Inferior parietal cortex (tissue), 1 donor: ENCODE results near the gene CCDC144A.
"Not testable (repeated sequence)": the region's sequence is repeated elsewhere in the genome, so short reads cannot be mapped to it uniquely, and the experiment has no call there.

Experiments
- DNase-seq: peaks from one replicate; pipeline ENCODE4 v3.0.0-alpha.2; 2016; ENCODE audit errors: extremely low spot score

CCDC144A gene

DNA sequence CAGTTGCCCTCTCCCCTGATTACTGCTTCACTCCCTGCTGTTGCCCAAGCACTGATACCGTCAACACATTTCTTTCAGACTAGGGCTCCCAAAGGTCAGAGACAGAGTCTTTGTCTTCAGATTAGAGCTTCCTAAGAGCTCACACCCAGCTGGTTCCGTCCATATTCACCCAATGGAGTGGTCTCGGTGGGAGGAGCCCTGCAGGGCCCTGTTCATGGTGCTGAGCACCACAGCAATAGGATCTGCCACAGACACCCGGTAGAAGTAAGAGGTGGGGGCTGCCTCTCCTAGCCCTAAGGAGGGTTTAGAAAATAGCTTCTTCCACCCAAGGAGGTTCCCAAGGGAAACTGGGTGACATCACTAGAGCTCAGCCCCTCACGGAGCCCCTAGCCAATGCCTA lies 128.3 kb downstream of the CCDC144A start:
- no peak for DNase-seq

DNA sequence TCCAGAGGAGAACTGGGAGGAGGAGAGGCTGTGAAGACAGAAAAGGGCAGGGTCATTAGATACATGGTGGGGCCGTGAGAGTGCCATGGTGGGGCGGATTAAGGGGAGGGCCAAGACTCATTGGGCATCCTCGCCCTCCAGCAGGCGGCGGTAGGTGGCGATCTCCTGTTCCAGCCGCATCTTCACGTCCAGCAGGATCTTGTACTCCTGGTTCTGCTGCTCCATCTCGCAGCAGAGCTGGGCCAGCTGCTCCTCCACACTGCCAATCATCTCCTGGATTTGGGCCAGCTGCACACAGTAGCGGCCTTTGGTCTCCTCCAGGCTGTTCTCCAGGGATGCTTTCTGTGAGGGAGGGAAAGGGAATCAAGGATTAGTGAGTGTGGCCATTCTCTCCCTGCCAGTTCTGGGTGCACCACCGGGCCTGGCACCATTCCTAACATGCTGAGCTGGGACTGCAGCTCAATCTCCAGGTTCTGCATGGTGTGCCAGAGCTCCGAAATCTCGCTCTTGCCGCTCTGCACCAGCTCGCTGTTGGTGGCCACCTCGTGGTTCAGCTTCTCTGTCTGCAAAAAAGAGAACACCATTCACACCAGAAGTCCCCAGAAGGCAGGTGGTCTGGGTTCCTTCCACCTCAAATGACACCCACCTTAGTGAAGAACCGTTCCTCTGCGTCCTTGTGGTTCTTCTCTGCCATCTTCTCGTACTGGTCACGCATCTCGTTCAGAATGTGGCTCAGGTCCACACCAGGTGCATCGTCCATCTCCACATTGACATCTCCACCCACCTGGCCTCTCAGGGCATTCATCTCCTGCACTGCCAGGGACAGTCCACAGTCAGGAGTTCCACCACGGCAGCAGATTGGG lies 129.0 kb downstream of the CCDC144A start:
- DNase-seq, result no peak

DNA sequence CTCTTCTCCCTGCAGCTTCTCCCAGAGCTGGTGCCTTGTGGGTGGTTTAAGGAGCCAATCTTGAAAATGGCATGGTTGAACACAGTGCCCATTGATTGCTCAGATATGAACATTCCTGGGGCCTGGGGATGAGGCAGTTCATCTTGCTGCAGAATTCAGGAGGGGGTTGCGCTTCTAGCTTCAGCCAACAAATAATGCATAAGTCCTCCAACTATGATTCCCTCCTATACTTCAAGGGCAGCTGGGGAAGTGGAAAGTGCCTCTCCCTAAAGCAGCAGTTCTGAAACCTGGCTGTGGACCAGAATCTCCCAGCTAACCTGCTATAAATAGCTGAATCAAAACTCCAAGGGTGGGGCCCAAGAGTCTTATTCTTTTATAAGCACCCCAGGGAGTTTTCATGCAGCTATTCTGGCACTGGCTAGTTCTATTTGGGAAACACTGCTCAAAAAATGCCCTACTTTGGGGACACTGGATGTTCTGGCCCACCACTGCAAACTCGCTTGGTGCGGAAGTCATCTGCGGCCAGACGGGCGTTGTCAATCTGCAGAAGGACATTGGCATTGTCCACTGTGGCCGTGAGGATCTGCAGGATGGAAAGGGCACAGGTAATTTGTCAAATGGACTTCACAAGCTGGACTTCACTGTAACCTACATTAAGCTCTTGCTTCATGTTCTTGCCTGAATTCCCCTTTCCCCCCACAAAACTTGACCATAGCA lies 130.3 kb downstream of the CCDC144A start:
- DNase-seq, result no peak

DNA sequence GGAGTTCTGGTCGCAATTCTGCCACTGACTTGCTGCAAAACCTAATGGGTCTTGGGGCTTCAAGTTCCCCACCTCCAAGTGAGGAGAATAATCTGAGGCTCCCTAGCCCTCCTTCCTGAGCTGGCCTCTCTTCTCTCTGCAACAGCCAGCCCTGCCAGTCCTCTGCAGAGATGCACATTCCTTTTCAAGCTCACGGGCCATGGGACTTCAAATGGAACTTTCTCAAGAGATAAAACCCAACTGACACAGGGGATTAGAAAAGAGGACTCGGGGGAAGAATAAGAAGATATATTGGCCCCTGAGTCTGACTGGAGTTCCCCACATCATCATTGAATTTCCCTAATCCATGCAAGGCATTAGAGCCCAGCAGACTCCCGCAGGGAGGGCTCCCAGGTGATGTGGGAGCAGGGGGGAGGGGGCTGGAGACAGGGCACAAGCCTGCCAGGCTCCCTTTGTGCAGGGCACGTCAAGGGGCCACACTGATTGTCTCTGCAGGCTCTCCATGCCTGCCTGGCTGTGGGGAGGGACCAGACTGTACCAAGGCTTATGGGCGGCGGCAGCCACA lies 131.0 kb downstream of the CCDC144A start:
- no peak for DNase-seq

DNA sequence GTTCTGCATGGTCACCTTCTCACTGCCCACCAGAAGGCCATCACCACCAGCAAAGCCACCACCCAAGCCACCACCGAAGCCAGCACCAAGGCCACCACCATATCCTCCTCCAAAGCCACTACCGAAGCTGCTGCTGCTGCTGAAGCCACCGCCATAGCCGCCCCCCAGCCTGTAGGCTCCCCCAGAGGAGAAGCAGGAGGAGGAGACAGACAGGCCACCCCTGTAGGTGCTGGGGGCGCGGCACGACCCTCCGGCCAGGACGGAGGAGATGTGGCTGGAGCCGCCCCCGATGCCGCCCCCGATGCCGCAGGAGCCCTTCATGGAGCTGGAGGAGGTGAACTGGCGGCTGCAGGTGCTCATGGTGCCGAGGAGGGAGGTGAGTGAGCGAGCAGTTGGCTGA lies 132.1 kb downstream of the CCDC144A start:
- not testable (repeated sequence) for DNase-seq

DNA sequence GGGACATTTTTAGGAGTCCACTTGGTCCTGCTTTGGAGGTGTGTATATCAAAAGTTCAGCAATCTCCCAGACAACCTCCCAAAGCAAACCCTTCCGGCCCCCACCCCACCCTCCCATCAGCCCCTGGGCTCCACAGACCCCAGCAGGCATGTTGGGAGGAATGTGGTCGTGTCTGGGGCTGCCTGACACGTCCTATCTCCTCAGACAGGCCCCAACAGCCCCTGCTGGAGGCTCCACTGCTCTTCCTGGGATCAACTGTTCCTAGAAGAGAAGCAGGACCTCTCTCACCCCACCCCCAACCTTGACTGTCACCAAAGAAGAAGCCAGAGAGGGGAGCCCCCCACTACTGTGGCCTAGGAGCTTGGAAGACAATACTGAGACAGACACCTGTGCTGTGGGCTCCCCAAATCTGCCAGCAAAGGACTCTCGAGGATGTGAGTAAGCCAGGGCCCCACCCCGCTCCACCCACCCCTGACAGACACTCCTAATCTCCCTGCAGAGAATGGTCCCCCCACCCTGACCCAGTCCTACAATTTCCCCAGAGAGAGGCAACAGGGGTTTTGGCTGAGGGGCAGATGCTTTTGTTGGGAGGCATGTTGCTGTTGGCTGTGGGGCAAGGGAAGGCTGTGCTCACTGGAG lies 133.8 kb downstream of the CCDC144A start:
- DNase-seq, result not testable (repeated sequence)
